GM10248 (cell line): ENCODE data around the gene C4orf46.
"Not testable (repeated sequence)": the region's sequence is repeated elsewhere in the genome, so short reads cannot be mapped to it uniquely, and the experiment has no call there.

Experiments used
- CTCF ChIA-PET: fragments of 300-600 bp; sonication (Branson Sonifier 250); formaldehyde crosslinking; extraction: SDS; loops from one replicate; lab custom pipeline; 2021; ENCODE audit warnings: antibody characterized with exemption; lab: Yijun Ruan, JAX
- POLR2A ChIA-PET: fragments of 350-650 bp; sonication (Branson Sonifier 250); formaldehyde crosslinking; extraction: SDS; loops from one replicate; lab custom pipeline; 2020; ENCODE audit warnings: antibody characterized with exemption; lab: Yijun Ruan, JAX
- DNase-seq: peaks from one replicate; pipeline ENCODE4 v3.0.0; 2012; ENCODE audit errors: extremely low spot score
- TF ChIP-seq, protein P1 (sequence below): IDR thresholded peaks from 2 replicates; pipeline ENCODE4 v1.5.1; 2012; ENCODE audit warnings: mild to moderate bottlenecking, low read depth; ENCODE audit errors: extremely low read depth, missing control alignments, control extremely low read depth

C4orf46 gene

DNA sequence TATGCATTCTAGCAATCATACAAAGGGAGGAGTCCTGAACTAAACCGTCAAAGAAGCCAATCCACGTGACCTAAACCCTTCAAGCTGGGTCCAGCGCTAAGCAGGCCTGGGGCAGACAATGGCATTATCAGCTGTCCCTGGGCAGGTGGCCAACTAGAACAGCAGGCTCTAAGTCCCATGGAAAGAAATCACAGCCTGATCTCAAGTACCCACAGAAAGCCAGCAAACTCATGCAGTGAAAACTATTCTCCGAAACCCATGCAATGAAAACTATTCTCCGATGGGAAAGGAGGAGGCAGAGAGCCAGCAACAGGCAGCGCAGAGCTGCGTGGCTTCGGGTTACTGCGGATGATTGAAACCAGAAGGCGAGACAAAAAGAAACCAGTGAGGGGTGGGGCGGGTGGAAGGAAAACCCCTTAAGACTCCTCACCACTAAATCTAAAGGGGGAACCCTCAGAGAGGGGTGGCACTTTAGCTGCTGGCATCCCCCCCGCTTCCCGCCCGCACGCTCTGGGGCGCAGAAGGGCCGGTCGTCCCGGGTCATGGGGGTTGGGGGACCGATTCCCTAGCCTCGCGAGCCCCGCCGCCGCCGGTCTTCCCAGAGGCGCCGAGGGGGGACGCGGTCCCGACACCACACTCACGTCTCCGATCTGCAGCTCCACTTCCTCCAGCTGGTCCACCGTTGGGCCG lies 567 bp downstream of the C4orf46 start:
- DNase-seq = peak; percentile 63
- ChIA-PET CTCF (interaction anchor here (1.2 to 1.5 kb wide), 2 partner anchors 175 to 416 kb away, joined by 3 to 4 read pairs; no protein-coding TSS in a partner anchor), POLR2A (interaction anchor here (0.5 kb wide), 1 partner anchor 223 kb away, joined by 6 read pairs; no protein-coding TSS in a partner anchor)
- TF ChIP-seq, protein P1, sequence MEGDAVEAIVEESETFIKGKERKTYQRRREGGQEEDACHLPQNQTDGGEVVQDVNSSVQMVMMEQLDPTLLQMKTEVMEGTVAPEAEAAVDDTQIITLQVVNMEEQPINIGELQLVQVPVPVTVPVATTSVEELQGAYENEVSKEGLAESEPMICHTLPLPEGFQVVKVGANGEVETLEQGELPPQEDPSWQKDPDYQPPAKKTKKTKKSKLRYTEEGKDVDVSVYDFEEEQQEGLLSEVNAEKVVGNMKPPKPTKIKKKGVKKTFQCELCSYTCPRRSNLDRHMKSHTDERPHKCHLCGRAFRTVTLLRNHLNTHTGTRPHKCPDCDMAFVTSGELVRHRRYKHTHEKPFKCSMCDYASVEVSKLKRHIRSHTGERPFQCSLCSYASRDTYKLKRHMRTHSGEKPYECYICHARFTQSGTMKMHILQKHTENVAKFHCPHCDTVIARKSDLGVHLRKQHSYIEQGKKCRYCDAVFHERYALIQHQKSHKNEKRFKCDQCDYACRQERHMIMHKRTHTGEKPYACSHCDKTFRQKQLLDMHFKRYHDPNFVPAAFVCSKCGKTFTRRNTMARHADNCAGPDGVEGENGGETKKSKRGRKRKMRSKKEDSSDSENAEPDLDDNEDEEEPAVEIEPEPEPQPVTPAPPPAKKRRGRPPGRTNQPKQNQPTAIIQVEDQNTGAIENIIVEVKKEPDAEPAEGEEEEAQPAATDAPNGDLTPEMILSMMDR = no peak

DNA sequence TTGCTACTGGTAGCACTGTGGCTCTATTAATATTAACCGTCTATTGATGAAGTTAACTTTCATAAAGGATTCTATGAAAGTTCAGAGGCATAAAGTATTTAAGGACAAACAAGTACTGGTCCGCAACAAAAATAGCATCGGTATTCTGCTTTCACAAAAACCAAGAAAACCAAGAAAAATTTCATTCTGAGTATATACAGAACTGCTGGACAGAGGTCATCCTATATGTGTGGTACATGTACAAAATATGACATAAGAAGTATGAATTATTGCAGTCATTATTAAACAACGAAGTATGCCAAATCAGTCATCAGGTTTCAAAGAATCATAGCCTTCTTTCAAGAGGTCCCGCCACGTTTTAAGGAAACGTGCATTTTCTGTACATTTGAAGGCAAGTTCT lies 2.4 kb downstream of the C4orf46 start:
- POLR2A ChIA-PET = no interaction called here
- no peak for DNase-seq
- CTCF ChIA-PET = interaction anchor here (1.1 to 1.5 kb wide), 3 partner anchors 8 to 173 kb away, joined by 4 to 7 read pairs (median 4); no protein-coding TSS in a partner anchor
- TF ChIP-seq, protein P1 = no peak

- peak; percentile 15 for DNase-seq
- TF ChIP-seq, protein P1 = peak; percentile 43
- ChIA-PET CTCF (interaction anchor here (0.7 to 1.3 kb wide), 6 partner anchors 13 to 669 kb away, joined by 3 read pairs; no protein-coding TSS in a partner anchor), POLR2A (no interaction called here)
Measured at GRCh38 chr4:158667651-158668198, 4.0 kb downstream of the C4orf46 start.

DNA sequence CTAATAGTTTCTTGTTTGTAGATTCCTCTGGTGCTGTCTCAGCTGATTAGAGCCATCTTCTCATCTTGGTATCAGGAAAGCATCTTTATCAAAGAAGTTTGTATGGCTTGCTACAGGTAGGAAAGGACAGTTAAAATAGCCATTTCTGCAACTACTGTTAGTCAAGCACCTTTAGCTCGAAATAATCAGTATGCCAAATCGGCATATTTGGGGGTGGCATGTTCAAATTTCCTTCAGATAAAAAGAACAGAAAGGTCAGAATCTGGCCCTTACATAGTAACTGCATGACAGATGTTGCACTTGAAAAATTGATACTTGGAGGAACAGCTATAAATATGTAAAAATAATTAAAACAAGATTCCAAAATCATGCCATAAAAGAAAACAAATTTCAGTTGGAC lies 4.8 kb downstream of the C4orf46 start:
- TF ChIP-seq, protein P1 = no peak
- POLR2A ChIA-PET = no interaction called here
- CTCF ChIA-PET = interaction anchor here (0.7 to 1.8 kb wide), 7 partner anchors 10 to 669 kb away, joined by 3 to 4 read pairs (median 3); no protein-coding TSS in a partner anchor
- DNase-seq = no peak

DNA sequence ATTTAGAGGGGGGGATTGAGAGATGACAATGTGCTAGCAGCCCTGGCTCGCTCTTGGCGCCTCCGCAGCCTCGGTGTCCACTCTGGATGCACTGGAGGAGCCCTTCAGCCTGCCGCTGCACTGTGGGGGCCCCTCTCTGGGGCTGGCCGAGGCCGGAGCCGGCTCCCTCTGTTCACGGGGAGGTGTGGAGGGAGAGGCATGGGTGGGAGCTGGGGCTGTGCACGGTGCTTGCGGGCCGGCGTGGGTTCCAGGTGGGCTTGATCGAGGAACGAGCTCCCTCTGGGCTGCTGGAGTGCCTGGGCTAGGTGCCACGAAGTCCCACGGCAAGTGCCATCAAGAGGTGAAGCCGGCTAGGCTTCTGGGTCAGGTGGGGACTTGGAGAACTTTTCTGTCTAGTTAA lies 6.9 kb downstream of the C4orf46 start:
- ChIA-PET POLR2A (no interaction called here), CTCF (interaction anchor here (1.1 kb wide), 1 partner anchor 9 kb away, joined by 3 read pairs; no protein-coding TSS in a partner anchor)
- no peak for DNase-seq
- TF ChIP-seq, protein P1 = no peak

DNA sequence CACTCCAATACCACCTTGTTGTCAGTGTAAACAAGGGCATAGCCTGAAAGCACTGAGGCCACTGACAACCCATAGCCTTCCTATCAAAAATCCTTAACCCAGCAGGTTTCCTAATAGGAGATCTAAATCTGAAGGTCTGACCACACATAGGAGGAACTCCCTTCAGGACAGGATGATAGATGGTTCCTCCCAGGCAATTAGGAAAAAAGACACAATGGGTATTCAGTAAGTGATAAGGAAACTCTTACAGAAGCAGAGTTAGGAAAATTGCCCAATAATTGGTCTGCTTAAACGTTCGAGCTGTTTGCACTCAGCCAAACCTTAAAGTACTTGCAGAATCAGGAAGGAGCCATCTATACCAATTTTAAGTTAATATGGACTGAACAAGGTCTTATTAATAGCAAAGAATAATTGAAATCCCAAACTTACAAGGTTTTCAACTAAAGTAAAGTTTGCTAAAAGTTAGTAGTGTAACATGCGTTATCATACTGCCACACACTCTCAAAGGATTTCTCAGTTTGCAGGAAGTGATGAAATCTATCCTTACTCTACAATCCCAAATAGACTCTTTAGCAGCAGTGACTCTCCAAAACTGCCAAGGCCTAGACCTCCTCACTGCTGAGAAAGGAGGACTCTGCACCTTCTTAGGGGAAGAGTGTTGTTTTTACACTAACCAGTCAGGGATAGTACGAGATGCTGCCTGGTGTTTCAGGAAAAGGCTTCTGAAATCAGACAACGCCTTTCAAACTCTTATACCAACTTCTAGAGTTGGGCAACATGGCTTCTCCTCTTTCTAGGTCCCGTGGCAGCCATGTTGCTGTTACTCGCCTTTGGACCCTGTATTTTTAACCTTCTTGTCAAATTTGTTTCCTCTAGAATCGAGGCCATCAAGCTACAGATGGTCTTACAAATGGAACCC lies 7.7 kb downstream of the C4orf46 start:
- DNase-seq = not testable (repeated sequence)

DNA sequence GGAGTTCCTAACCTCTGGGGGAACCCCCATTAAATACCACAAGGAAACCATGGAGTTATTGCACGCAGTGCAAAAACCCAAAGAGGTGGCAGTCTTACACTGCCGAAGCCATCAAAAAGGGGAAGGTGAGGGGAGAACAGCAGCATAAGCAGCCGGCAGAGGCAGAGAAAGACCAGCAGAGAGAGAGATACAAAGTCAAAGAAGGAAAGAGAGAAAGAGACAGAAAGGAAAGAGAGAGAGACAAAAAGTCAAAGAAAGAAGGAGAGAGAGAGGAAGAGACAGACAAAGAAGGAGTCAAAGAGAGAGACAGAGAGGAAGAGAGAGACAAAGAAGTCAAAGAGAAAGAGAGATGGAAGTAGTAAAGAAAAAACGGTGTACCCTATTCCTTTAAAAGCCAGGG lies 8.4 kb downstream of the C4orf46 start:
- DNase-seq, CTCF ChIA-PET, POLR2A ChIA-PET: not testable (repeated sequence)

More for the DNA sequence above, 7.7 kb downstream of the C4orf46 start:
- CTCF ChIA-PET, POLR2A ChIA-PET: not testable (repeated sequence)
